ENCODE data around the gene PCDH15.

- no peak for TF ChIP-seq CTCF (IDR thresholded peaks at IDR 0.05)
- TF ChIP-seq ZNF121 (CRISPR knock-in tag; IDR thresholded peaks at IDR 0.05): no peak
- TF ChIP-seq CREB1 (CRISPR knock-in tag; IDR thresholded peaks at IDR 0.05): no peak
- no peak for TF ChIP-seq NFYB (CRISPR knock-in tag; conservative IDR thresholded peaks at IDR 0.05; ENCODE audit: low read depth)
- no peak for TF ChIP-seq USF2 (CRISPR knock-in tag; IDR thresholded peaks at IDR 0.05)
- TF ChIP-seq ATF2 (CRISPR knock-in tag; IDR thresholded peaks at IDR 0.05; ENCODE audit: borderline replicate concordance, low read depth): no peak
- no peak for TF ChIP-seq SP1 (CRISPR knock-in tag; conservative IDR thresholded peaks at IDR 0.05)
- no peak for TF ChIP-seq MLX (CRISPR knock-in tag; IDR thresholded peaks at IDR 0.05)
- no peak for TF ChIP-seq ATF3 (CRISPR knock-in tag; conservative IDR thresholded peaks at IDR 0.05)
- TF ChIP-seq MAX (CRISPR knock-in tag; IDR thresholded peaks at IDR 0.05): no peak
- TF ChIP-seq ZNF138 (CRISPR knock-in tag; conservative IDR thresholded peaks at IDR 0.05): no peak
Observed at GRCh38 chr10:54660397-54660796, 140.6 kb downstream of the PCDH15 start.

Data from WTC11 (cell line).